MM.1S (cell line): ENCODE results near the gene SLC30A4.

Experiments used
- EZH2 ChIP-seq: fragments of 300-600 bp; sonication (generic); optimal IDR thresholded peaks from 2 replicates; pipeline ENCODE3; 2017; ENCODE audit warnings: low read depth, mild to moderate bottlenecking, antibody characterized with exemption, low read length, mixed read lengths
- TF ChIP-seq, protein P1 (sequence below): fragments of 300-600 bp; sonication (generic); IDR thresholded peaks from 2 replicates; pipeline ENCODE4 v1.5.1; 2016; ENCODE audit warnings: antibody characterized with exemption, low read length, mixed read lengths

DNA sequence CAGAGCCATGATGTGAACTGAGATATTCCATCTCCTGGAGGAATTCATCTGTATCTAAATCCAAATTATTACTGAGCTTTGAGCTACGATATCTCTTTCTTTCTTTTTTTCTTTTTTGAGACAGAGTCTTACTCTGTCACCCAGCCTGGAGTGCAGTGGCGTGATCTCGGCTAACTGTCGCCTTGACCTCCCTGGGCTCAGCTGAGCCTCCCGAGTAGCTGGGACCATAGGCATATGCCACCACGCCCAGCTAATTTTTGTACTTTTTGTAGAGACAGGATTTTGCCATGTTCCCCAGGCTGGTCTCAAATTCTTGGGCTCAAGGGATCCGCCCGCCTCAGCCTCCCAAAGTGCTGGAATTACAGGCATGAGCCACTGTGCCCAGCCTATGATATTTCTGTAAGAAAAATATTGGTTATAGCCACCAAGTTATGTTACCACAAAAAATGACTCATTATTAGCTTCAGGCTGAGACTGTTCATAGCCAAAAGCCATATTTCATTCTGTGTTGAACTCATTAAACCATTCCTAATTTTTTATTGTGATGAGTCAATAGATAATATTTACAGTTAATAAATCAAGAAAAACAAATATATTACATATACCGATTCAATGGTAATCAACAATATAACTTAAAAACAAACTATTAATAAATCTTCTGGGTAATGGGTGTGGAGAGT is 27.1 kb upstream of the SLC30A4 start:
- TF ChIP-seq, protein P1, sequence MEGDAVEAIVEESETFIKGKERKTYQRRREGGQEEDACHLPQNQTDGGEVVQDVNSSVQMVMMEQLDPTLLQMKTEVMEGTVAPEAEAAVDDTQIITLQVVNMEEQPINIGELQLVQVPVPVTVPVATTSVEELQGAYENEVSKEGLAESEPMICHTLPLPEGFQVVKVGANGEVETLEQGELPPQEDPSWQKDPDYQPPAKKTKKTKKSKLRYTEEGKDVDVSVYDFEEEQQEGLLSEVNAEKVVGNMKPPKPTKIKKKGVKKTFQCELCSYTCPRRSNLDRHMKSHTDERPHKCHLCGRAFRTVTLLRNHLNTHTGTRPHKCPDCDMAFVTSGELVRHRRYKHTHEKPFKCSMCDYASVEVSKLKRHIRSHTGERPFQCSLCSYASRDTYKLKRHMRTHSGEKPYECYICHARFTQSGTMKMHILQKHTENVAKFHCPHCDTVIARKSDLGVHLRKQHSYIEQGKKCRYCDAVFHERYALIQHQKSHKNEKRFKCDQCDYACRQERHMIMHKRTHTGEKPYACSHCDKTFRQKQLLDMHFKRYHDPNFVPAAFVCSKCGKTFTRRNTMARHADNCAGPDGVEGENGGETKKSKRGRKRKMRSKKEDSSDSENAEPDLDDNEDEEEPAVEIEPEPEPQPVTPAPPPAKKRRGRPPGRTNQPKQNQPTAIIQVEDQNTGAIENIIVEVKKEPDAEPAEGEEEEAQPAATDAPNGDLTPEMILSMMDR: no peak
- TF ChIP-seq EZH2: no peak
